Measurements from ENCODE around the gene C2CD2L.

- TF ChIP-seq CTCF (IDR thresholded peaks at IDR 0.05; ENCODE audit: insufficient read depth, low read length) = no peak
- no peak for TF ChIP-seq REST (IDR thresholded peaks at IDR 0.05; ENCODE audit: insufficient replicate concordance, low read depth)
- TF ChIP-seq POLR2AphosphoS5 (IDR thresholded peaks at IDR 0.05; ENCODE audit: low read depth) = no peak
- no peak for TF ChIP-seq GABPA (IDR thresholded peaks at IDR 0.05; ENCODE audit: low read depth)
Measured at GRCh38 chr11:119118227-119118626, 11.1 kb downstream of the C2CD2L start.

All from HL-60 (cell line).